HFF-Myc (cell line): ENCODE data around the gene ALPK1.

Source experiments
- DNase-seq: peaks from one replicate; pipeline ENCODE4 v3.0.0-alpha.2; 2011; ENCODE audit warnings: low read depth; ENCODE audit errors: extremely low read depth
- H3K4me3 ChIP-seq: replicated peaks from 2 replicates; pipeline ENCODE4 v1.5.1; 2011; ENCODE audit warnings: low read depth, mild to moderate bottlenecking, control low read depth, low read length
- CTCF ChIP-seq: IDR thresholded peaks from 2 replicates; pipeline ENCODE4 v1.5.1; 2012; ENCODE audit warnings: mild to moderate bottlenecking, low read depth, low read length, control low read depth; ENCODE audit errors: missing control alignments

Gene ALPK1

DNA sequence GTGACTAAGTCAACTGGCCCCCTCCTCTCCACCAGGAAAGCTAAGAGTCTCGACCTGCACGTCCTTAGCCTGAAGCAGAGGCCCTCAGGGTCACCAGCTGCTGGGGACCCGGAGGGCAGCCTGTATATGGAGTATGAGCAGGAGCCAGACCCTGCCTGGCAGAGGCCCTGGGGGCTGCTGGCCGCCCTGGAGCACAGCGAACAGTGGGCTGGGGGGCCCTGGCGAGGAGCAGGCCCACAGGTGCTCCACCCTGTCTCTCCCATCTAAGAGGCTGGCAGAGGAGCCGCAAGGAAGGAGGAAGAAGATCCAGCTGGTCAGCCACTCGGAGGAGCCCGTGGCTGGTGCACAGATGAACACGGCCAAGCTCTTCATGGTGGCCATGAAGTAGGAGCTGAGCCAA, 61.2 kb downstream of the ALPK1 start:
- no peak for TF ChIP-seq CTCF
- H3K4me3 ChIP-seq: no peak overlapping the region
- DNase-seq: no peak

GRCh38 chr4:112358952-112359749, 62.0 kb downstream of the ALPK1 start:
- no peak for DNase-seq
- H3K4me3 ChIP-seq: no peak overlapping the region
- no peak for TF ChIP-seq CTCF

DNA sequence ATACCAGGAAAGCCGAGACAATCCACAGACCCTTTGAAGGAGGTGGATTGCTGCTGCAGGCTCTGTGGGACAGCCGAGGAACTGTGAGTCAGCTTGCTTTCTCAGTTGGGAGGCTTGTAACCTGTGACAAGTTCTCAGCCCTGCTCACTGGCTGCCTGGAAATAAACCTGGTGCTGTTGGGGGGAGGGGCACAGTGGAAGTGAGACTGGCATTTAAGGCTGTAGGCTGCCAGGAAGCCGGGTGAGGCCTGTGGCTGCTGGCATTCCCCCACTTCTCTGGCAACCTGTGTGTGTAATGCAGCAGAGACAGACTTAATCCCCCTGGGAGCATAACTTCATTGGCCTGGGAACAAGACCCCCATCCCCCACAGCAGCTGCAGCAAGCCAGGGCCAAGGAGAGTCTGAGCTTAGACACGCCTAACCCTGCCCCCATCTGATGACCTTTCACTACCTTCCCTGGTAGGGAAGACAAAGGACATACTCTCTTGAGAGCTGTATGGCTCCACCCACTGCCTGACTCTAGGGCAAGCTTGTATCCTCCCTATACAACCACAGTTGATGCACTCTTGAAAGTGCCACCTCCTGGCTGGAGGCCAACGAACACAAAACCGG, 64.1 kb downstream of the ALPK1 start:
- TF ChIP-seq CTCF: no peak
- no peak for DNase-seq
- no peak overlapping the region for H3K4me3 ChIP-seq

GRCh38 chr4:112370466-112370865, 73.3 kb downstream of the ALPK1 start:
- no peak for DNase-seq
- no peak for TF ChIP-seq CTCF
- H3K4me3 ChIP-seq: no peak overlapping the region

DNA sequence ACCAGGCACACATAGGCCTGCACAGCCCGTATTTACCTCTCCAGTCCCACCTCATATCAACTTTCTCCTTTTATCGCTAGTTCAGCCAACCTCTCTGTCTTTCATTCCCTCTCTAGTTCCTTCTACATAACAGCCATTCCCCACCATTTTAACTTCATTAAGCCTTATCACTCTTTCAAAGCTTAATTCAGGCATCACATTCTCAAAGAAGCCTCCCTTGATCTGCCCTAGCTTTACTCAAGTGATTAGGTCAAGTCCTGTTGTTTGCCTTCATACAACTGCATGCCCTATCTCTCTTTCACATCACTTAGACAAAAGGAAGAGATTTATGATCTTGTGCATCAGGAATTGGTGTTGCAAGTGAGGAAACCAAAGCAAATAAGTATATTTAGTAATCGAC, 74.2 kb downstream of the ALPK1 start:
- no peak for TF ChIP-seq CTCF
- no peak overlapping the region for H3K4me3 ChIP-seq
- DNase-seq: no peak

- no peak for DNase-seq
- TF ChIP-seq CTCF: no peak
- H3K4me3 ChIP-seq: no peak overlapping the region
Measured at GRCh38 chr4:112374850-112375249, 77.7 kb downstream of the ALPK1 start.

DNA sequence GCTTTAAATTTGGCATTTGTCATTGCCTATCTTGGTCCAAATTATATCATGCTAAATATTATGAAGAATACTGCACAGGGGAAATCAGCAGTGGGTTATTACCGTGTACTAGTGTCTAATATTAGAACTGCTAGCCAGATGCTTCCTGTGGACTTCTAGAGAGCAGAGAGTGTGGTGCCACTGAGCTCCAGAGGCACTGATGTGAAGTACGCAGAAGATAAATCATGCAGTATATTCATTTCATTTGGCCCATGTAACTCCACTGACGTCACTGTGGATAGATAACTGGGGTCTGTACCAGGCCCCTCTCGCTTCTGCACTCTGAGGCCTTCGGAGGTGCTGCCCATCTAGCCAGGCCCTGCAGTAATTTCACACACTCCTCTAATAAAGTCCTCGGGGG, 80.0 kb downstream of the ALPK1 start:
- DNase-seq: no peak
- no peak overlapping the region for H3K4me3 ChIP-seq
- no peak for TF ChIP-seq CTCF
